GM12873 (cell line): ENCODE data around the gene C1QTNF6.

Source experiments
- TF ChIP-seq, protein P1 (sequence below): IDR thresholded peaks from 2 replicates; pipeline ENCODE4 v1.5.1; 2012; ENCODE audit warnings: low read depth, mild to moderate bottlenecking, moderate library complexity, low read length, control low read depth; ENCODE audit not compliant: insufficient read depth; ENCODE audit errors: missing control alignments

The C1QTNF6 gene

DNA sequence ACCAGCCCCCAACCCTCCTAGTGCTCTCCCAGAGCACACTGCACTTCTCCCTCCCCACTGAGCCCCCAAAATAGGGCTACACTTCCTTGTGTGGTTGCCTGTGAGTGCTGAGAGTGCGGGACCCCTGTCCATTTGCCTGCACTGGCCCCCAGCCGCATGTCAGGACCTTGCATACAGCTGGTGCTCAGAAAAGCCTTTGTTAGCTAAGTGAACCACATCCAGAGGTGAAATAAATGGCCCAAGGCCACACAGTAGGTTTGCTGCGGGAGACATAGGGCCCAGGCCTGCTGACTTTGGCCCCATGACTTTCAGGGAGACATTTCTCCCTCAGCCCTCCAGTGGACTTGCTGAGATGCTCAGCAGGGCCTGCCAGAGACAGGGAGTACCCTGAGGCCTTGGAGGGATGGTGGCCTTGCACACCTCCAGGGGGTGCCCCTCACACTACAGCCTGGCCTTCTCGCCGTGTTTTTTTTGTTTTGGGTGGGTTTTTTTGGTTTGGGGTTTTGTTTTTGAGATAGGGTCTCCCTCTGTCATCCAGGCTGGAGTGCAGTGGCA, 14.0 kb upstream of the C1QTNF6 start:
- TF ChIP-seq, protein P1, sequence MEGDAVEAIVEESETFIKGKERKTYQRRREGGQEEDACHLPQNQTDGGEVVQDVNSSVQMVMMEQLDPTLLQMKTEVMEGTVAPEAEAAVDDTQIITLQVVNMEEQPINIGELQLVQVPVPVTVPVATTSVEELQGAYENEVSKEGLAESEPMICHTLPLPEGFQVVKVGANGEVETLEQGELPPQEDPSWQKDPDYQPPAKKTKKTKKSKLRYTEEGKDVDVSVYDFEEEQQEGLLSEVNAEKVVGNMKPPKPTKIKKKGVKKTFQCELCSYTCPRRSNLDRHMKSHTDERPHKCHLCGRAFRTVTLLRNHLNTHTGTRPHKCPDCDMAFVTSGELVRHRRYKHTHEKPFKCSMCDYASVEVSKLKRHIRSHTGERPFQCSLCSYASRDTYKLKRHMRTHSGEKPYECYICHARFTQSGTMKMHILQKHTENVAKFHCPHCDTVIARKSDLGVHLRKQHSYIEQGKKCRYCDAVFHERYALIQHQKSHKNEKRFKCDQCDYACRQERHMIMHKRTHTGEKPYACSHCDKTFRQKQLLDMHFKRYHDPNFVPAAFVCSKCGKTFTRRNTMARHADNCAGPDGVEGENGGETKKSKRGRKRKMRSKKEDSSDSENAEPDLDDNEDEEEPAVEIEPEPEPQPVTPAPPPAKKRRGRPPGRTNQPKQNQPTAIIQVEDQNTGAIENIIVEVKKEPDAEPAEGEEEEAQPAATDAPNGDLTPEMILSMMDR = peak; percentile 2

GRCh38 chr22:37199760-37200108, 11.7 kb upstream of the C1QTNF6 start:
- TF ChIP-seq, protein P1 = no peak

- TF ChIP-seq, protein P1 = peak; percentile 91
Observed at GRCh38 chr22:37199103-37199759, 11.2 kb upstream of the C1QTNF6 start.

DNA sequence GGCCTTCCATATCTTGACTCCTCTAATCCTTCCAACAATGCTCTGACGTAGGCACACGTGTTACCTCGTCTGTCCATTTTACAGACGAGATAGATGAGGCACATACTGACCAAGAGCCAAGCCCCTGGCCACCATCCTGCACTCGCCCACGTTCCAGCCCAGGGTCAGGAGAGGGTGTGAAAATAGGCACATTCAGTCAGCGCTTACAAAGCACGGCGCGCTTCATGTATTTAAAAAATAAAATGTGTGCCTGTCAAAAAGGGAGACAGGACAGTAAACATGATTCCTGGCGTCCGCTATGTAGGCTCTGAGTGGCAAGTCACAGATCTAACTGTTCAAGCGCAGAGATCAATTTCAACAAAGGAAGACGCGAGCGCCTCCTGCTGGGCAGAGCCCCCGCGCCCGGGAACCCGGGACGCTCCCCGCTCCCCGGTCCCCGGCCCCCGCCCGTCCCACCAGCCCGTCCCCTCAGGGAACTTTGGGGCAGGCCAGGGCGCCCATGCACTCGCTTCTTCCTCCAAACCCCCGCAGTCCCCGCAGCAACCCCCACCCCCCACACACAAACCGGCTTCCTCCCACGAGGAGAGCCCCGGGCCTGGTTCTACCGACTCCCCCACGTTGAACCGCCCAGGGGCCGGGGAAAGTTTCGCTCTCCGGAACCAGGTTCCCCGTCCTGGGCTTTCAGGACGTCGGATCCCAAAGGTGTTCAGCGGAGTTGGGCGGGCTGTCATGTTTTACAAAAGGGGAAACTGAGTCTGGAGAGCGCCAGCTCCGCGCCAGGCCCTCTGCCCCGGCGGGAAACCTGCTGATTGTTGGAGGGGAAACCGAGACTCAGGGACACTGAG, 10.4 kb upstream of the C1QTNF6 start:
- TF ChIP-seq, protein P1 = peak; percentile 82

DNA sequence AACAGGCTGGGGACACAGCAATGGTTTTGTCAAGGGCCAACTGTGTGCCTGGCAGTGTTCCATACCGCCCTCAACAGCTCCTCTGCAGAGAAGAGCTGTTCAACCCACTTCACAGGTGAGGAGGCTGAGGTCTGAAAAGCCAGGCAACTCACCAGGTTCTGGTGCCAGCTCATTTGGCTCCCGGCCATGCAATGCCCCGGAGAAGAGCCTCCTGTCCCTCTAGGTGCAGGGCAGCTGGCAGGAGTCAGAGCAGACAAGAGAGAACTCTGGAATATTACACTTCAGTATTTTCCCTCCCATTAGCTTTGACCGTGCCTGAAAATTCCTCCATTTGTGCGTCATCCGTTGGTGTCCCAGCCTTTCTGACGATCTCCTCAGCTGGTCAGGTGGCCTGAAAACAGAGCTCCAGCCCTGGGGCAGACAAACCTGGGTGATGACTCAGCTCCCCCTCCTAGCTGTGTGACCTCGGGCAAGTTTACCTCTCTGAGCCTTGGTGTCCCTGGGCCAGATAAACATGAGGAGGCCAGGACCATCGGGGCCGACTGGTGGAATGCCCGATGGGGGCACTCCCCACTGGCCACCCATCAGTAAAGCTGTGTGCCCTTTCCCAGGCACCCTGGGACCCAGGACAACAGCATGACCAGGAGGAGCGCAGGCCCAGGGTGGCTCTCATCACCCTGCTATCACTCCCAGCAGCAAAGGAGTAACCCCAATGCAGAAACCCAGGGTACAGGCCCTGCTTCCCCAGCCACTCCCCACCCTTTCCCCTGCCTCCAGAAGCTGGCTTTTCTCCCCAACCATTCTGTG, 9.6 kb upstream of the C1QTNF6 start:
- TF ChIP-seq, protein P1 = no peak

GRCh38 chr22:37196539-37197450, 8.7 kb upstream of the C1QTNF6 start:
- TF ChIP-seq, protein P1 = no peak
